ENCODE data around the gene TRAPPC10. TPM values are rescaled to one million over a fixed set of nuclear protein-coding genes. Genes with fewer than 3 reads are reported as not detected.

TRAPPC10 gene
- total and polyA plus RNA-seq, 9 of the 15 experiments (the other 6 are each of a cell fraction or from before 2014, with no cell fraction given): 1.1 to 33.8 (median 24.3) TPM

DNA sequence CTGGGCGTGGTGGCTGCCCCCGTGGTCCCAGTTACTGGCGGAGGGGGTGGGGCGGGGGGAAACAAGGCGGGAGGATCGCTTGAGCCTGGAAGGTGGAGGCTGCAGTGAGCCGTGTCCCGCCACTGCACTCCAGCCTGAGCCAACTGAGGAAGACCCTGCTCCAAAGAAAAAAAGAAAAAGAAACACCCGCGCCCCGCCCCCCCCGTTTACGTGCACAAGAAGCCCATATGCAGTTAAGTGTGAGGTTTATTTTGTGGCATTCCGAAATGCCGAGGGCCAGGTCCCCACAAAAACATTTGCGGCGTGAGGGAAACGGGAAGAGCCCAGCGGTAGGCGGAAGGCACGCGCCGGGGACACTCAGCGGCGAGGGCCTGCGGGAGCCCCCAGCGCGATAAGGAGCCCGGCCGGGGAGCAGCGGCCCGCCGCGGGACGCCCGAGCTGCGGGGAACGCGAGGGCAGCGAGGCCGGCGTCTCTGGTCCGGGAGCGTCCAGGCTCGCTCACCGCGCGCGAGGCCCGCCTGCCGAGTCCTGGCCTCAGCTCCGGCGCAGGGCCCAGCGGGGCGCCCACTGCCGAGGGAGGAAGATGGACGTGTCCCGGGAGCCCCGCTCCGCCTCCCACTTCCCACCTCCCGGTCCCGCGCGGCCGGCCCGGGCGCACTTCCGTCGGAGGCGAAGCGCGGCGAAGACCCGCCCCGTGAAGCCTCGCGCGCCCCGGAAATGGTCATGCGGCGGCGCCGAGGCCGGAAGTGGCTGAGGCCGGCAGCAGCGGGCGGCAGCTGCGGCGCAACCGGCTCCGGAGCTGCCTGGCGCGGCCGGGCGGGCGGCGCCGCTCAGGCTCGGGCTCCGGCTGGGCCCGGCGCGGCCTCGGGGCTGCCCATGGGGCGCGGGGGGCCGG is at the start of gene TRAPPC10 (continued):
- TF ChIP-seq MXD1 (CRISPR knock-in tag; IDR thresholded peaks at IDR 0.05; ENCODE audit: borderline replicate concordance, poor library complexity, severe bottlenecking) (peak; percentile 5), ZNF75A (CRISPR knock-in tag; IDR thresholded peaks at IDR 0.05) (0 out of 2 replicates have a peak, but pooled peaks have one; percentile 17), CCNT2 (IDR thresholded peaks at IDR 0.05; ENCODE audit: borderline replicate concordance, extremely low read depth, insufficient read length, low read depth, low read length) (peak; percentile 84), ZNF398 (CRISPR knock-in tag; IDR thresholded peaks at IDR 0.05) (no peak), ZNF408 (CRISPR knock-in tag; IDR thresholded peaks at IDR 0.05; ENCODE audit: low read depth) (no peak), ZBTB11 (CRISPR knock-in tag; IDR thresholded peaks at IDR 0.05) (peak; percentile 64 to 79 (median 78); a peak in 4 of 6 replicates), SRSF1 (IDR thresholded peaks at IDR 0.05; ENCODE audit: low read depth, low read length) (no peak), RBM25 (IDR thresholded peaks at IDR 0.05; ENCODE audit: low read depth, low read length, severe bottlenecking) (peak; percentile 40), CREB1 (IDR thresholded peaks at IDR 0.05) (peak; percentile 94), CREB1 (CRISPR knock-in tag; IDR thresholded peaks at IDR 0.05) (peak; percentile 92), PCBP2 (IDR thresholded peaks at IDR 0.05; ENCODE audit: low read depth, low read length, poor library complexity, severe bottlenecking) (no peak), RAD21 (CRISPR knock-in tag; conservative IDR thresholded peaks at IDR 0.05 in 1 of 2, IDR thresholded peaks at IDR 0.05 in 1 of 2) (peak in 1 of 2 experiments; percentile 14; a peak in 2 of 4 replicates), SAFB (IDR thresholded peaks at IDR 0.05; ENCODE audit: borderline replicate concordance, low read depth, low read length) (peak; percentile 85), ZNF311 (CRISPR knock-in tag; IDR thresholded peaks at IDR 0.05) (0 out of 2 replicates have a peak, but pooled peaks have one; percentile 26), MNT (conservative IDR thresholded peaks at IDR 0.05) (peak; percentile 52 to 76)
- TF ChIP-seq, protein P1, sequence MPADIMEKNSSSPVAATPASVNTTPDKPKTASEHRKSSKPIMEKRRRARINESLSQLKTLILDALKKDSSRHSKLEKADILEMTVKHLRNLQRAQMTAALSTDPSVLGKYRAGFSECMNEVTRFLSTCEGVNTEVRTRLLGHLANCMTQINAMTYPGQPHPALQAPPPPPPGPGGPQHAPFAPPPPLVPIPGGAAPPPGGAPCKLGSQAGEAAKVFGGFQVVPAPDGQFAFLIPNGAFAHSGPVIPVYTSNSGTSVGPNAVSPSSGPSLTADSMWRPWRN (IDR thresholded peaks at IDR 0.05; ENCODE audit: low read depth): peak; percentile 71

All from K562 (cell line).